Subcutaneous adipose tissue (tissue), 4 donors: Measurements from ENCODE around the gene SCAF1. TPM values are rescaled to one million over a fixed set of nuclear protein-coding genes. Genes with fewer than 3 reads are reported as not detected.

ENCODE experiments used
- CTCF ChIP-seq: fragments of 450-650 bp; IDR thresholded peaks from one replicate; pipeline ENCODE4 v1.5.1; 2016; ENCODE audit warnings: low read depth, mild to moderate bottlenecking, control low read depth, antibody characterized with exemption, moderate library complexity
- total RNA-seq, 4 donors: library from RNA; depleted of rRNA; stranded (reverse); fragments of >200 nt; gene quantifications; one replicate each; pipeline ENCODE4 v1.1.0, GENCODE V29; 2016

SCAF1 gene
- total RNA-seq, 4 donors from 2014 or later, result 8.8 to 33.3 (median 11.3) TPM

GRCh38 chr19:49692147-49692506 is 50.1 kb downstream of the SCAF1 start:
- TF ChIP-seq CTCF, result no peak

- no peak for TF ChIP-seq CTCF
Observed at GRCh38 chr19:49696115-49696514, 54.1 kb downstream of the SCAF1 start.

- TF ChIP-seq CTCF, result no peak
Observed at GRCh38 chr19:49696865-49697264, 54.9 kb downstream of the SCAF1 start.

- no peak for TF ChIP-seq CTCF
Observed at GRCh38 chr19:49699364-49699763, 57.4 kb downstream of the SCAF1 start.

- TF ChIP-seq CTCF, result no peak
Observed at GRCh38 chr19:49700563-49700962, 58.6 kb downstream of the SCAF1 start.

- TF ChIP-seq CTCF, result no peak
Observed at GRCh38 chr19:49701271-49701786, 59.3 kb downstream of the SCAF1 start.

- no peak for TF ChIP-seq CTCF
Observed at GRCh38 chr19:49704888-49705642, 63.1 kb downstream of the SCAF1 start.
